GM04503 (cell line): ENCODE results near the gene OFD1.

ENCODE experiments used
- DNase-seq: peaks from one replicate; pipeline ENCODE4 v3.0.0-alpha.2; 2012; ENCODE audit warnings: low read depth

Gene OFD1

DNA sequence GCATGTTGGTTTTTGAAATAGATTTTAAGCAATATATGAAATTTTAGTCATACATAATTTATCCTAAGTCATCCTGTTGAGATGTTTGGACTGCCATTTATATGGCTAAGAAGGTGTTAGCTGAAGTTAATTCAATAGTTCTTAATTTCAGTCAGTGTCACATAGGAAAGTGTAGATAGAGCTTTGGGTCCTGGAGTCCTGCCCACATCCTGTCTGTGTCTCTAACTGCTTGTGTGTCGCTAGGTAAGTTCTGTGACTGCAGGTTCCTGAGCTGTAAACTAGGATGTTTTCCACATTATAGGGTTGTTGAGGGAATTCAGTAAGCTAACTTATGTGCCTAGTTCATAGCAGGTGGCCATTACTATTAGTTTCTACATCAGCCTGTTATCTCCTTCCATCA lies 20.7 kb downstream of the OFD1 start:
- DNase-seq = no peak

GRCh38 chrX:13756381-13756780 lies 21.8 kb downstream of the OFD1 start:
- DNase-seq = no peak

- no peak for DNase-seq
Observed at GRCh38 chrX:13759152-13759718, 24.7 kb downstream of the OFD1 start.

DNA sequence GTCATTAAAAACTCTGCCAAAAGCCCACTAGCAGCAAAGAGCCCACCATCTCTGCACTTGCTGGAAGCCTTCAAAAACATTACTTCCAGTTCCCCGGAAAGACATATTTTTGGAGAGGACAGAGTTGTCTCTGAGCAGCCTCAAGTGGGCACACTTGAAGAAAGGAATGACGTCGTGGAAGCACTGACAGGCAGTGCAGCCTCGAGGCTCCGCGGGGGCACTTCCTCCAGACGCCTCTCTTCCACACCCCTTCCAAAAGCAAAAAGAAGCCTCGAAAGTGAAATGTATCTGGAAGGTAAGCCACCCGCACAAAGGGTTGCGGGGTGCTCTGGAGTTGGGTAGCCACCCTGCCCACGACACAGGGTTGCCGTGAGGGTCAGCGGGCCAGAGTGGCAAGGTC lies 25.9 kb downstream of the OFD1 start:
- DNase-seq = no peak

- no peak for DNase-seq
Observed at GRCh38 chrX:13761606-13762414, 27.3 kb downstream of the OFD1 start.

GRCh38 chrX:13763489-13763888 lies 28.9 kb downstream of the OFD1 start:
- DNase-seq = no peak

DNA sequence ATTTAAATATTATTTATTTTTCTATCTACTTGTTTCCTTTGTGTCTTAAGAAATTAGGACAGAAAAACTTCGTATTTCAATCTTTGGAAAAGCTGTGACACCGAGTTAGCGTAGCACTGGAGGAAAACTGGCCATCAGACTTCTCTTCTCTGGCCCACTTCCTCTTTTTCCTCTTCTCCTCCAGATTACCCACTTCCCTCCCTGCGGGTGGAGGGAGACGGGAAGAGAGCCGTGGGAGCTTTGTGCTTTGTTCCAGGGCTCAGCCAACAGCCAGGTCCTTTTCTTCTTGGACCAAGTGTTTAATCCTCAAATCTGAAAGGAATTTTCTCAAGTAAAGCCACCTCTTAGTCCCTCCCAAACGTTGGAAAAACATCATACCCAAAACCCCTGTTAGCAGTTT lies 29.7 kb downstream of the OFD1 start:
- DNase-seq = no peak

- DNase-seq = no peak
Observed at GRCh38 chrX:13764765-13765164, 30.2 kb downstream of the OFD1 start.

- no peak for DNase-seq
Observed at GRCh38 chrX:13768939-13769338, 34.4 kb downstream of the OFD1 start.

GRCh38 chrX:13770013-13770535 lies 35.5 kb downstream of the OFD1 start:
- DNase-seq = no peak

DNA sequence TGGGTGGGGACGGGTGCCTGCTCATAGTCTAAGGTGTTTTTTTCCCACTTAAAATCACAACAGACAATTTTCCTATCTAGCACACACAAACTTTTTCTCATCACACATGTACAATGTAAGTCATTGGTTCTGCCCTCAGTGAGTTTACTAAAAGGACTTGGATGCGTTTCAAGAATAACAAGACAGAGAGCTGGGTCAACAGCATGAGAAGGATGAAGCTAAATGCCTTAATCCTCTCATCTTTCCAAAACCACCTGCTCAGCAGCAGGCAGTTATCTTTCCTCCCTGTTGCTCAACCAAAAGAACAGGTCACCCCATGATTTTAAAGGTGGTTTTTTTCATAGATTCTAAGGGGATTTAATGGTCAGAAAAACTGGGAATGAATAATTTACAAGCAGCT lies 40.1 kb downstream of the OFD1 start:
- no peak for DNase-seq

DNA sequence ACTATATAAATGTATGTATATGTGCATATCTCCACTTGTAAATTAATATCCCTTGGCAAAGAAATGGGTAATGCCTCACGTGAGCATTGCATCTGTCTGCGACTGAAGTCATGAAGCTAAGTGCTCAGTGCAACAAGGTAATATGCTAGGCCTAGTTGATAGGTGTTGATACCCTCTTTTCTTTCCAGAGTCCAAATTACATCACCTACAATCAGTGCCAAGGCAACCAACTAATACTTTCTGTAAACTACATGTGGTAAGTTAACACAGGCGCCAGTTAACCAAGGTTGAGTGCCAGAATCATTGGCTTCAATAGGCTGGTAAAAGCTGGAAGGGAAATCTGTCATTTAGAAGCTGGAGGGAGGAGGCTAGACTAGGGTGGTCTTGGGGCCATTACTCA lies 41.3 kb downstream of the OFD1 start:
- DNase-seq = no peak

DNA sequence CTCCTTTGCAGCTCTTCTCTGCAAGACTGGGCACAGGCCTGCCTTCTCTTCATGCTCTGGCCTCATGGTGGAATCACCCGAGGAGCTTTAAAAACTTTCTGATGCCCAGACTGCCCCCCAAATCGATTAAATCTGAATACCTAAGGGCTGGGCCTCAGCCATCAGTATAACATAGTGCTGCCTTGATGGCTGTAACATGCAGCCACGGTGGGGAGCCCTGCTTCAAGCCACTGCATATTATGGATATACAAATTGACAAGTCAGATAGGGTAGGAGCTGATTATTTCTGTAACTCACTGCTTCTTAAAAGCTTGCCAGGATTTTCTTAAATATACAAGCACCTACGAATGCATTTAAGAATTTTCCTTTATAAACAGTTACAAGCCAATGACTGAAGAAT lies 41.8 kb downstream of the OFD1 start:
- DNase-seq = no peak

- no peak for DNase-seq
Observed at GRCh38 chrX:13778916-13779315, 44.4 kb downstream of the OFD1 start.

DNA sequence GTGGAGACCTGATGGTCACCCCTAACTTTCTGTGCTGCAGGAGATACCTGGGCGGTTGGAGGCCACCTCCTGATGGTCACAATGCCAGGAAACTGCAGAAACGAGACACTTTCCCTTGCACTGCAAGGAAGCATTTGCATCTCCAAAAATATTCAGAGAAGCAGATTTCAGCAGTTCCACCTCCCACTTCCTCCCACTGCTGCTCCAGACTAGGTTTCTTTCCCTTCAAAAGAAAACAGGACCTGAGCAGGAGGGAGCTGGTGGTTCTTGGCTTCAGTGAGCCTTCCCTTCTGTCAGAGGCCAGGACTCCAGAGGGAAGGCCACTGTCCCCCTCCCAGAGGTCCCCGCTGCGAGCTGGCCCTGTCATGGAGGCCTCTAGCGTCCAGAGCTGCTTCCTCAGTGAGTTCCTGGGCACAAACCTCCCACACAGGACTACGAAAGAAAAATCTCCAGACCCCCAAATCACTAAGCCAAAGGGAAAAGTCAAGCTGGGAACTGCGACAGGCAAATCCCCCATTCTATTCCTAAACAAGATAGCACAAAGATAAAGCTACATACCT lies 46.4 kb downstream of the OFD1 start:
- no peak for DNase-seq

DNA sequence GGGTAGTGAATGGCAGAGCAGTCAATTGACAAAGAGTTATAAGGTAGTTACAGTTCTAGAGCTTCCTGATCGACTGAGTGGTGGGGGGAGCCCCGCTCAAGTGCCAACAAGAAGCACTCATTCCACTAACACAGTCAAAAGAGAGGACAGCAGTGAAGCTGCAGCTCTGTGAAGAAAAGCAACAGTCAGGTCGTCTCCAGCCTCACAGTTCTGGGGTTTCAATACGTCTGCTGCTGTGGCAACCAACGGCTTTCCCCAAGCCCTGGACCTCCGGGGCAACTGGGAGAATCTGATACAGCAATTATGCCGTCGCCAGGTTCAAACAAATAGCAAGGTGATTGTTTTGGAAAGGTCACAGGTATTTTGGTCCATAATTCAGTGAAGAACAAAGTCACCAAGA lies 51.5 kb downstream of the OFD1 start:
- DNase-seq = no peak

DNA sequence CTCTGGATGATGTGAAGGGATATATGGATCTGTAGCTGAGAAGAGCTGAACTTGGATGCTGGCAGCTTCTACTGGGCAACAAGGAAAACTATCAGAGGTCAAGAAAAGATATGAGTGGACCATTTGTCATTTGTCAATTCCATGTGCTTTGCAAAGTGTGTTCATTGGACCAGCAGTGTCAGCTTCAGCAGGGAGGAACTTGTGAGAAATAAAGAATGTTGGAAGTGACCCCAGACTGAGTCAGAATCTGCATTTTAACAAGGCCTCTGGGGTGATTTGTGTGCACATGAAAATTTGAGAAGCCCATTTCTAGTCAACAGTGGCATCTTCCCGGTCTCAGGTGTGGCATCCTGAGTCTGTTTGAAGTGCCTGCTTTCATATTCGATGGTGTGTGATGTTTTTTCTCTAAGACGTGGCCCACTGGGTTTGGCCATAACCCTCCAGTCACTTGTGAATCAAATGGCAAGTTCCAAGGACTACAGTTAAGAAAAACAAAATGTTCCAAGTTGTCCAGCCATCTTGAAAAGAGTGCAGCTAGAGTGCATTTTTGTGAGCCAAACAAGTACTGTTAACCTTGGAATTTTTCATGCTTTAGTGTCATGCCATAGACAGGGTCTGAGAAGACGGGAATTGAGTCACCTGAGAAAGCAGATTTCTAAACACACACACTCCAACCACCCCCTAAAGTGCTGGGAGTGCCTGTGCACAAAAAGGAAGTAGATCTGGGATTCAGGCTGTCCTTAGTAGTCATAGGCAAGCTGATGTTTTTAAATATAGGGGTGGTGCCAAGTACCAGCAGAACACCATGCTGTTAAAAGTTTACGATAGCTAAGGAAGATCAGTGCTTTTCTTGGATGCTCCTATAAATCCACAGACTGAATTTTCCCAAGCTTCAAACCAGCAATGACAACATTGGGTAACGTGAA lies 55.9 kb downstream of the OFD1 start:
- no peak for DNase-seq

DNA sequence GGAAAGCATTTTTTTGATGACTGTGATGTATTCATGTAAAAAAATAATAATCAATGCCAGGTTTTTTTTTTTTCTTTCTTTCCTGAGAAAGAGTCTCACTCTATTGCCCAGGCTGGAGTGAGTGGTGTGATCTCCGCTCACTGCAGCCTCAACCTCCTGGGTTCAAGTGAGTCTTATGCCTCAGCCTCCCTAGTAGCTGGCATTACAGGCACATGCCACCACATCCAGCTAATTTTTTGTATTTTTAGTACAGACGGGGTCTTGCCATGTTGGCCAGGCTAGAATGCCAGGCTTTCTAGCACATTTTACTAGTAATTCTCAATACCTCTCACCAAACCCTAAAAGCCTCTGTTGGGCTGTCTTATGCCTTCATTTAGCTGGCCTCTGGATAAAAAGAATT lies 56.6 kb downstream of the OFD1 start:
- DNase-seq = no peak

- no peak for DNase-seq
Observed at GRCh38 chrX:13791559-13791958, 57.0 kb downstream of the OFD1 start.

DNA sequence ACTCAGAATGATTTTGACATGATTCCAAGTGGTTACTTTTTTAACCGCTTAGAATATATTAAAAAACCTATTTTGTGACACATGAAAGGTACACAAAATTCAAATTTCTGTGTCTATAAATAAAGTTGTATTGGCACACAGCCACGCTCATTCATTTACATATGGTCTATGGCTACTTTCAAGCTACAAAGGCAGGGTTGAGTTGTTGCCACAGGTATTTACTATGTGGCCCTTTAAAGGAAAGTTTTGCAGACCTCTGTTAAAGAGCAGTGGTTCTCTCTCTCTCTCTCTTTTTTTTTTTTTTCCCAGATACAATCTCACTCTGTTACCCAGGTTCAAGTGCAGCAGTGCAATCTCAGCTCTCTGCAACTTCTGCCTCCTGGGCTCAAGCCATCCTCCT lies 59.3 kb downstream of the OFD1 start:
- DNase-seq = no peak

GRCh38 chrX:13794417-13794816 lies 59.9 kb downstream of the OFD1 start:
- DNase-seq = no peak

- DNase-seq = no peak
Observed at GRCh38 chrX:13797512-13797911, 63.0 kb downstream of the OFD1 start.
